ENCODE results near the gene SCN9A. TPM values are rescaled to one million over a fixed set of nuclear protein-coding genes. Genes with fewer than 3 reads are reported as not detected.

Gene SCN9A
- total and polyA plus RNA-seq, 9 of the 15 experiments (the other 6 are each of a cell fraction or from before 2014, with no cell fraction given), result 1.4 to 22.8 (median 7.1) TPM

GRCh38 chr2:166375736-166376487, at the start of gene SCN9A (continued):
- peak; percentile 60 for TF ChIP-seq ZBTB40 (IDR thresholded peaks at IDR 0.05)
- TF ChIP-seq ZBTB40 (CRISPR knock-in tag; IDR thresholded peaks at IDR 0.05), result no peak
- no peak for TF ChIP-seq CBX8 (IDR thresholded peaks at IDR 0.05; ENCODE audit: borderline replicate concordance, extremely low read depth, low read depth, low read length, poor library complexity, severe bottlenecking)
- peak in 1 of 2 experiments; percentile 97; a peak in 2 of 4 replicates for TF ChIP-seq HDAC1 (IDR thresholded peaks at IDR 0.05)
- TF ChIP-seq HOMEZ (CRISPR knock-in tag; IDR thresholded peaks at IDR 0.05), result no peak
- peak; percentile 76 to 95; a peak in 3 of 4 replicates for TF ChIP-seq RCOR1 (IDR thresholded peaks at IDR 0.05; ENCODE audit: borderline replicate concordance in 1 of 2, low read depth in 2 of 2, low read length in 2 of 2)
- peak; percentile 5 for TF ChIP-seq HCFC1 (IDR thresholded peaks at IDR 0.05; ENCODE audit: low read depth, low read length)
- no peak for TF ChIP-seq SREBF1 (IDR thresholded peaks at IDR 0.05; ENCODE audit: borderline replicate concordance, low read depth, low read length)
- TF ChIP-seq EGR1 (conservative IDR thresholded peaks at IDR 0.05), result peak; percentile 98
- TF ChIP-seq KAT2B (IDR thresholded peaks at IDR 0.05; ENCODE audit: low read depth, low read length), result no peak
- TF ChIP-seq CHAMP1 (IDR thresholded peaks at IDR 0.05), result no peak
